ENCODE results near the gene GKN2.

DNA sequence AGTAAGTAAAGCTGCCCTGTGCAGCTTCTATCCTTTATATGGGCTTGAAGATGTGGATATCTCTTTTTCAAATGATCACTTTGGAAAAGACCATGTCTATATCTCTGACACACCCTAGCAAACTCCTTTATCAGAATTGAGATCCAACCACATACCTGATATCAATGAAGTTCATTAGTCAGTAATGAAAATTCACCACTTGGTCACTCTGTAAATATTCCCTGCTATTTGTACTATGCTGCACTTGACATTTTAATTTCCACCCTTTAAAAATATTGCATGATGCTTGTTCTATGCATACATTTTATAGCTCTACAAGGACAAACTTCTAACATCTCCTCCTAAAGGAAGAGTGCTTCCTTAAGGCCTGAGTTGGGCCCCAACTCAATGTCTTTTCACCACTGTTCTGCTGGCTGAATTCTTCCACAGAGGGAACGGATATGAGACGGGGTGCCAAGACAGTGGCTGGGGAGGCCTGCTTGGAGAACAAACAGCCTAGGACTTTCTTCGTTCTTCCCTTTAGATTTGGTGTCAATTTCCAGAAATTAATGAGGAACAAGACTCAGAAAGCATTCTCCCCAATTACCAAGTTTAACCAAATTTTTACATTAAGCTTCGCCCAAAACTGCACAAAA is at the start of gene GKN2:
- TF ChIP-seq GATA2 (IDR thresholded peaks at IDR 0.05; ENCODE audit: low read depth, low read length), result no peak
- TF ChIP-seq GATA3 (IDR thresholded peaks at IDR 0.05; ENCODE audit: low read depth, low read length), result no peak

Measured in SH-SY5Y (cell line).